Activated CD4-positive, alpha-beta T cell treated with anti-CD3 and anti-CD28 coated beads, Interleukin-2, amount 10 ng/mL, durations not matched to agents 24 days and 14 days (primary cell): ENCODE measurements around the gene MAST4. TPM values are rescaled to one million over a fixed set of nuclear protein-coding genes. Genes with fewer than 3 reads are reported as not detected.

Source experiments
- DNase-seq: peaks from one replicate; pipeline ENCODE4 v3.0.0; 2022
- H3K27ac Mint-ChIP-seq: one replicate; pipeline ENCODE4 v1.8.0; 2022; ENCODE audit warnings: mild to moderate bottlenecking, mixed read lengths
- H3K27me3 Mint-ChIP-seq: one replicate; pipeline ENCODE4 v1.8.0; 2022; ENCODE audit warnings: mixed read lengths
- H3K36me3 Mint-ChIP-seq: one replicate; pipeline ENCODE4 v1.8.0; 2022; ENCODE audit warnings: low read depth, mild to moderate bottlenecking, mixed read lengths
- H3K4me1 Mint-ChIP-seq: one replicate; pipeline ENCODE4 v1.8.0; 2021; ENCODE audit warnings: mixed read lengths
- H3K4me3 Mint-ChIP-seq: one replicate; pipeline ENCODE4 v1.8.0; 2022; ENCODE audit warnings: mild to moderate bottlenecking, moderate library complexity, mixed read lengths
- H3K9me3 Mint-ChIP-seq: one replicate; pipeline ENCODE4 v1.8.0; 2021; ENCODE audit warnings: mixed read lengths
- intact Hi-C: fragments of 100-400 bp; cut with micrococcal nuclease; formaldehyde crosslinking; loops from one replicate; pipeline ENCODE4 v1.15.1; 2023
- total RNA-seq: library from RNA; stranded (reverse); gene quantifications from 2 replicates; pipeline ENCODE4 v1.2.3, GENCODE V29; 2022

The MAST4 gene
- total RNA-seq, 1 donor from 2014 or later: 16.1 TPM

DNA sequence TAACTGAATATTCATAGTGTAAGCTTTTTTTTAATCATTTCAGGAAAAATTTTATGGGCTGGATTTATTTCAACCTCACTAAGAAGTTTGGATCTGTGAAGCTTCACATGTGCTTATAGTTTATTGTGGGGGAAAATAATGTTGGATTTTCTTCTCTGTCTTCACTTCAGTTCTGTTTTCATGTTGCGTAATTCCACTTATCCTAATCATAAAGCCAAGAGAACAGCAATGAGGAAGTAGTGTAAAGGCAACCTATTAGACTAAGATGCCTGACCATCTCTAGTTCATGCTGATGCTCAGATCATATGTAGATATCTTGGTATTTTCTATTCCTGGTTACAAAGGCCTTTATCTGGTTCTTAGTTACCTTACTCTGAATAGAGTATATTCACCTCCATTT lies 550.4 kb downstream of the MAST4 start:
- Mint-ChIP-seq H3K27ac (no peak overlapping the region), H3K4me1 (peaks cover 4% of the 10 kb centered on the region), H3K36me3 (peaks cover 73% of the 10 kb centered on the region), H3K9me3 (no peaks in the 10 kb centered on the region), H3K27me3 (no peaks in the 10 kb centered on the region), H3K4me3 (no peak overlapping the region)
- no peak for DNase-seq
- intact Hi-C loops: no loop called here

DNA sequence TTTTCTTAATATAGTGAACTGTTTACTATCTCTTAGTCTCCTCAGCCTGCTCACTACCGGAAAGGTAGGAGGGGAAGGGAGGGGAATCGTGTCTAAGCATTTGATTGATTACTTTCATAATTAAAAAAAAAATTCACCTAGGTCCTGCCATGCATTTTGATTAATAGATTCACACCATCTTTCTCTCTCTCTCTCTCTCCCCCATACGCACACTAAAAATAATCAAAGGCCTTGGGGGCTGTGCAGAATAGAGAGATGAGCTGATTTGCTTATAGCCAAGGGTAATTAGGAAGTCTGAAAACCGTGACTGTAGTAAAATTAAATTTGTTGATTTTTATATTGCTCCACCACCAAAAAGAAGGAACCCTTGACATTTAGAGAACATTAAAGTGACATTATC lies 550.8 kb downstream of the MAST4 start:
- intact Hi-C loops: no loop called here
- no peaks in the 10 kb centered on the region for H3K27me3 Mint-ChIP-seq
- H3K9me3 Mint-ChIP-seq: no peaks in the 10 kb centered on the region
- DNase-seq: no peak
- H3K27ac Mint-ChIP-seq: no peak overlapping the region
- H3K4me1 Mint-ChIP-seq: peaks cover 4% of the 10 kb centered on the region
- H3K36me3 Mint-ChIP-seq: peaks cover 72% of the 10 kb centered on the region
- H3K4me3 Mint-ChIP-seq: no peak overlapping the region

DNA sequence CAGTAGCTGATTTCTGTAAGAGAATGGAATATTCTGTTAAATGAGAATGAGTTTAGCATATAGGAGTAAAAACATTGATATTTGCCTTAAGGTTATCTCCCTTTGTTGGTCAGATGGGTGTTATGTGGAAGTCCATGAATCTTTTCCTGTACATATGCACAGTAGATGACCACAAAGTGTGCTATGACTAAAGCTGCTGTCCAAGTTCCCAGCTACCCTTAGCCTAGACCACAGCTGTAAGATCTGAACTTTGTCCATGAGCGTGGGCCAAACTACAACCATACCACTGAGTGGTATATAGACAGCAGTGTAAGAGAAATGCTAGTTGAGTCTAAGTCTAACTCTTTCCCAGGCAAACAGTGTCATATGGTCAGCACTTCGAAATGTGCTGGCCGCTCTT lies 551.6 kb downstream of the MAST4 start:
- no peak for DNase-seq
- intact Hi-C loops: no loop called here
- Mint-ChIP-seq H3K9me3 (no peaks in the 10 kb centered on the region), H3K4me1 (peaks cover 4% of the 10 kb centered on the region), H3K27ac (no peak overlapping the region), H3K27me3 (no peaks in the 10 kb centered on the region), H3K36me3 (peaks cover 66% of the 10 kb centered on the region), H3K4me3 (no peak overlapping the region)

DNA sequence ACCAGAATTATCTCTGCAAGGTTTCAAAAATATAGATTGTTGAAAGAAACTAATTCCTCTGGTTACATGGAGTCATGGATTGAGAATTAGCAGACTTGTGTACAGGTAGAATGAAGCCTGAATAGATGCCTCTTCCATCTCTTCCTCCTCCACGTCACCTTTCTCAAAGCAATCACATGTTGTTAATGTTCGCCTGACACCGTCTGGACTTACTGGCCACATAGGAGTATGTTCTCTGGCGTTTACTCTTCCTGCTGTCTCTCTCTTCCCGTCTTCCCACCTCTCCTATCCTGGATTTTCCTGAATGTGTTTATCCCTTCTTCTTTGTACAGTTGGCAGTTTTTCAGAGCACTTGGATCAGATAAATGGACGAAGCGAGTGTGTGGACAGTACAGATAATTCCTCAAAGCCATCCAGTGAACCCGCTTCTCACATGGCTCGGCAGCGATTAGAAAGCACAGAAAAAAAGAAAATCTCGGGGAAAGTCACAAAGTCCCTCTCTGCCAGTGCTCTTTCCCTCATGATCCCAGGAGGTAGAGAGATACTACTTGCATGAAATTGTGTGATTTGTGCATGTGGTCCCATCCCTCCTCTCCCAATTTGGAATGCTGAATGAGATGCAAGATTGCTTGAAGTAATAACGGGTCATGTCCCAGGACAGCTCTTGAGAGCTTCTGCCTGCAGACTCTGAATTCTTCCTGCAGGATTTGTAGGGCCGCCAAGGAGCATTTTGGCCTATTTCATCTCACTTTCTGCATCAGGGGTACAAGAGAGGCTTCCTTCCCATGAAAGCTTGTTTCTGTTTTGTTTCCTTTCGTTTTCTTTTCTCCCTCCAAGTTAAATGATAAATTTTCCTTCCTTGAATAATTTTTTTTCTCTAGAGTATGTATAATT lies 553.1 kb downstream of the MAST4 start:
- Mint-ChIP-seq H3K4me1 (peaks cover 9% of the 10 kb centered on the region), H3K9me3 (no peaks in the 10 kb centered on the region), H3K36me3 (peaks cover 63% of the 10 kb centered on the region), H3K27ac (no peak overlapping the region), H3K4me3 (no peak overlapping the region), H3K27me3 (no peaks in the 10 kb centered on the region)
- DNase-seq: no peak
- intact Hi-C loops: no loop called here

DNA sequence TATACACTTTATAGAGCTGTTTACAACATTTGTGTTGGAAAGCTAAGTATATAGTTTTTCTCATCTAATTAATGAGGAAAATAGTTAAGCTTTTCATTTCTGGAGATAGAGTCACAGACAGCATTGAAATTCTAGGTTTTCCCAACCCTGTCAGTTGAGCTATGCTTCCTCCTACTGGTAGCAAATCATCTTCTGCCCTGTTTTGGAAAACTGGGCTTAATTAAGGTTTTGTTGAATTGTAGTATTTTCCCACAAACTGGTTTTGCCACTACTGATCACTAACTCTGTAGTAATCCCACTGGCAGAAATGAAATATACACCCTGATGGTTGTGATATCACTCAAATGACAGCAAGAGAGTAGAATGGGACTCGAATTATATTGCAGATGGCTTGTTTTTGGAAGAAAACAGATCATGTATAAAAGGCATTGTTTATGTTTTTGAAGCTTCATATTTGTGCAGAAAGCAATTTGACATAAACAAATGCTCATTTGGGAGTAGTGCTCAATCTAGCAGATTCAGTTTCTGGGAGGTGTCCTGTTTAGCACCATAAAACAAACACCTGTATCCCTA lies 553.8 kb downstream of the MAST4 start:
- H3K9me3 Mint-ChIP-seq: no peaks in the 10 kb centered on the region
- intact Hi-C loops: loop anchor here (1.0 kb wide), 1 partner anchor 162 kb away; no protein-coding TSS in a partner anchor
- no peaks in the 10 kb centered on the region for H3K27me3 Mint-ChIP-seq
- H3K27ac Mint-ChIP-seq: no peak overlapping the region
- peaks cover 62% of the 10 kb centered on the region for H3K36me3 Mint-ChIP-seq
- peaks cover 9% of the 10 kb centered on the region for H3K4me1 Mint-ChIP-seq
- H3K4me3 Mint-ChIP-seq: no peak overlapping the region
- DNase-seq: no peak

DNA sequence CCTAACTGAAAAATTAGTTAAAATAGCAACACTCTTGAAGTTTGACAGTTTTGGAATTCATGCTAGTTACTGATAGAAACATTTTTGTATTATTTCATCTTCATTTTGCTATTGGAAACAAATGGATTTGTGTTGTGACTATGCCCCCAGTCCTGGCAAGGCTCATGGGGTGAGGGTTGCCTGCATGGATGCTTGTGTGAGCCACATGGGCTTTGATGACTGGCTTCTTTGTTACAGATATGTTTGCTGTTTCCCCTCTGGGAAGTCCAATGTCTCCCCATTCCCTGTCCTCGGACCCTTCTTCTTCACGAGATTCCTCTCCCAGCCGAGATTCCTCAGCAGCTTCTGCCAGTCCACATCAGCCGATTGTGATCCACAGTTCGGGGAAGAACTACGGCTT lies 556.2 kb downstream of the MAST4 start:
- Mint-ChIP-seq H3K27ac (no peak overlapping the region), H3K4me3 (no peak overlapping the region), H3K4me1 (peaks cover 18% of the 10 kb centered on the region), H3K36me3 (peaks cover 48% of the 10 kb centered on the region), H3K27me3 (no peaks in the 10 kb centered on the region), H3K9me3 (no peaks in the 10 kb centered on the region)
- intact Hi-C loops: no loop called here
- DNase-seq: no peak

DNA sequence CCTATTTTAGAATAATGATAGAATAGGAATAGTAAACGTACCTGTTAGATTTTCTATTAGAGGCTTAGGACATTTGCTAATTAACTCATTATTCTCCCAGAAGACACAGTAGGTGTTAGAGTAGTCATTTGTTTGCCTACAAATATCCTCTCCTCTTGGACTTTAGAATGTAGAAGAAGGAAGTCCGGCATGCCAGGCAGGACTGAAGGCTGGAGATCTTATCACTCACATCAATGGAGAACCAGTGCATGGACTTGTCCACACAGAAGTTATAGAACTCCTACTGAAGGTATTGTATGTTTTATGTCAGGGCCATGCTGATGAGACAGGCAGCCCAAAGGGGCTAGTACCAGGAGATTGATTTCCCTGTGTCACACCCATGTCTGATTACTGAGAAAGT lies 557.1 kb downstream of the MAST4 start:
- no peak for DNase-seq
- H3K4me3 Mint-ChIP-seq: no peak overlapping the region
- no peak overlapping the region for H3K27ac Mint-ChIP-seq
- H3K4me1 Mint-ChIP-seq: peaks cover 22% of the 10 kb centered on the region
- H3K9me3 Mint-ChIP-seq: no peaks in the 10 kb centered on the region
- intact Hi-C loops: no loop called here
- H3K36me3 Mint-ChIP-seq: peaks cover 39% of the 10 kb centered on the region
- H3K27me3 Mint-ChIP-seq: no peaks in the 10 kb centered on the region

DNA sequence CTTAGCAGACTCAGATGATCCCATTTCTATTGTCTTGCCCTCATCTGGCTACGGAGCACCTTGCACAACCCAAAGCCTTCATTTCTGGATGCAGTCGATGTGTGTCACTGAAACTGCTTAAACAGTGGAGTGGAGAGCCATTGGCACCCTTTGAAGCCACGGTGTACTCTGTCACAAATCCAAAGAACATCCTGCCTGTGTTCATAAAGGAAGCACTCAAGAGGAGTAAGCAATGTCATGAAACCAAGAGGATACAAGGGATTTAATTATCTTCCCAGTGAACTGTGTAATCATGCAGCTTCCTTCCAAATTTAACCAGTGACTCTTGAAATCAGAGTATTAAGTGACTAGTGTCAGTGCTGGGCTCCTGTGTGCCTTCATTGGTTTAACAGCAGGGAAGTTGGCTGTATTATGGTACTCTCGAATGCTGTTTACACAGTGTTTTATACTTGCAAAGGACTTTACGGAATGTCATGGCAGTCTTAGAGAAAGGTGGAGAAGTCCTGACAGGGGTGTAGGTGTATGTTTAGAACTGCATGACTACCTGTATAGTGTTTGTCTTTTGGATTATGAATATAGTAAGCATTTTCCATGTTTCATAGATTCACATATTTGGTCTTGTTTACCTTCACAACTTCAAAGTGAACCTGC lies 558.5 kb downstream of the MAST4 start:
- intact Hi-C loops: no loop called here
- H3K36me3 Mint-ChIP-seq: peaks cover 30% of the 10 kb centered on the region

DNA sequence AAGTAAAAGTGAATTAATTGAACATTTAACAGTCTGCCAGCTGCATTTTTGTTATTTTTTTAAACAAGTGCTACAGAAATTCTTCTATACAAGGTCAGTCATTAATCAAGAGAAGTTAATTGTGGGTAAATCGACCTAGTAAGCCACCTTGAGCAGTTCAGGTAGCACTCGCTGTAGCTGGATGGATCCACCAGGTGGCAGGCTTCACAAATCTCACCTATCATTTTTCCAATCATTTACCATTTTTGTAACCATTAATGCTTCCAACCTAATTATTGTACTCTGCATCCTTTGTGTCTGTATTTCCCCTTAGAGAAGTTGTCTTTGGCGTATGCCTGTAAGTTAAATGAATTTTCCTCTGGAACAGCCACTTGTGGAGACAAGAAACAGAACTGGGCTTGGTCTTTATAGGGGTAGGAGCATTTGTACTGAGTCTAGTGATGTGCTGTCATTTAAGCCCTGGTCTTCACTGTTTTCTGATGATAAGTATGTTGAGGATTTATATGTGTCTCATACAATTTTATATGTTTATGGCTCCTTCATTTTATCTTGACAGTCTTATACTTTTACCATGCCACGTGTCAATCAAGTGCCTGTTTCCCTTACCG lies 560.9 kb downstream of the MAST4 start:
- H3K4me1 Mint-ChIP-seq: peaks cover 47% of the 10 kb centered on the region
- peak; percentile 84 for DNase-seq
- peaks cover 19% of the 10 kb centered on the region for H3K36me3 Mint-ChIP-seq
- H3K9me3 Mint-ChIP-seq: no peaks in the 10 kb centered on the region
- intact Hi-C loops: loop anchor here (1.0 kb wide), 2 partner anchors 9 to 52 kb away; no protein-coding TSS in a partner anchor
- no peak overlapping the region for H3K4me3 Mint-ChIP-seq
- no peaks in the 10 kb centered on the region for H3K27me3 Mint-ChIP-seq
- H3K27ac Mint-ChIP-seq: peak overlapping the region; percentile 35

More for the DNA sequence above, 558.5 kb downstream of the MAST4 start:
- no peak for DNase-seq
- Mint-ChIP-seq H3K9me3 (no peaks in the 10 kb centered on the region), H3K4me1 (peaks cover 27% of the 10 kb centered on the region), H3K27ac (no peak overlapping the region), H3K4me3 (no peak overlapping the region), H3K27me3 (no peaks in the 10 kb centered on the region)

DNA sequence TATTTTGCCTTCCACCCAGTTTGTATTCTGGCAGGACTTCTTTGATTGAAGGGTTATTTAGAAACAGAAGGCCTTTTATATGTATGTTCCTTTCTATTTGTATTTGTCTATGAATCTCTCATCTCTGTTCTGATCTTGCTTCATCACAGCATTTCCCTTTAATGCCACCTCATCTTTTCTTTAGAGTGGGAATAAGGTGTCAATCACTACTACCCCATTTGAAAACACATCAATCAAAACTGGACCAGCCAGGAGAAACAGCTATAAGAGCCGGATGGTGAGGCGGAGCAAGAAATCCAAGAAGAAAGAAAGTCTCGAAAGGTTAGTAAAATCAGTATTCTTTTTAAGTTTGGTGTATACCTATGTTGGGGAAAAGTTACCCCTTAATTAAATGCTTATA lies 564.1 kb downstream of the MAST4 start:
- DNase-seq: no peak
- Mint-ChIP-seq H3K27ac (peak overlapping the region; percentile 66), H3K27me3 (no peaks in the 10 kb centered on the region), H3K36me3 (peaks cover 35% of the 10 kb centered on the region), H3K4me3 (peak overlapping the region; percentile 49), H3K9me3 (no peaks in the 10 kb centered on the region), H3K4me1 (peaks cover 65% of the 10 kb centered on the region)
- intact Hi-C loops: loop anchor here (10.0 kb wide), 1 partner anchor 605 kb away; no protein-coding TSS in a partner anchor

DNA sequence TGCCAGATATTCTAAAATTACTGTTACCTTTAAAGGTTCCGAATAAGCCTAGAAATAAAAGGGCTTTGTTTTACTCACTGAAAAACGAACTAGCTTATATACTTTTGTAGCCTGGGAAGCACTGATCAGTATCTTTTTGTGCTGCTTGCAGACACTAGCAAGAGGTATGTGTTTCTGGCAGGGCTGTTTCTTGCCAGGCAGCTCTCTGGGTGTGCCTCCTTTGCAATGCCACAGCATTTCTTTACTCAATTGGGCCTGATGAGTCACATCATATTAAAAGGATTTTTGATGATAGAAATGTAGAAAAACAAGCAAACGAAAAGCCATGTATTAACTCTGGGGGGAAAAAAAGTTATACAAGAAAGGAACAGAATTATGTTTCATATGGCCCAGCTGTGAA lies 564.8 kb downstream of the MAST4 start:
- H3K36me3 Mint-ChIP-seq: peaks cover 37% of the 10 kb centered on the region
- intact Hi-C loops: loop anchor here (10.0 kb wide), 1 partner anchor 606 kb away; no protein-coding TSS in a partner anchor
- peak overlapping the region; percentile 89 for H3K4me3 Mint-ChIP-seq
- no peaks in the 10 kb centered on the region for H3K27me3 Mint-ChIP-seq
- H3K4me1 Mint-ChIP-seq: peaks cover 70% of the 10 kb centered on the region
- H3K9me3 Mint-ChIP-seq: no peaks in the 10 kb centered on the region
- DNase-seq: peak; percentile 81
- H3K27ac Mint-ChIP-seq: peak overlapping the region; percentile 88

DNA sequence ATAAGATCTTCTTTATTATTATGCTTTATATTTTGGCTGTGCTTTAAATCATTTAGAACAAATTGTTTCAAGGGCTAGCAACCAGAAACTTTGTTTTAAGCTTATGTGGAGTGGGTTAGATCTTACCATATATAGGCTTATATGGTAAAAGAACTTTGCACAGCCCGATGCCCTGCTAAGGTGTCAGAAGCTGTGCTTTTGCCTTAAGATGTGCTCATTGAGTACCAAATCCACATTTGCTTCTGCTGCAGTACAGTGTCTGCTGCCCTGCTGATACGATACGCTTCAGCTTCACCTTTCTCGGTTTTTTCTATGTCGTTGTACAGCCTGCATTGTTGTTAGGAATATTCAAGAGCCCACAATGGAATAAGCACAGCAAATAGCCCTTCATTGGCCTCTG lies 565.6 kb downstream of the MAST4 start:
- H3K36me3 Mint-ChIP-seq: peaks cover 37% of the 10 kb centered on the region
- H3K27me3 Mint-ChIP-seq: no peaks in the 10 kb centered on the region
- peaks cover 69% of the 10 kb centered on the region for H3K4me1 Mint-ChIP-seq
- H3K27ac Mint-ChIP-seq: peak overlapping the region; percentile 88
- peak overlapping the region; percentile 89 for H3K4me3 Mint-ChIP-seq
- intact Hi-C loops: loop anchor here (10.0 kb wide), 1 partner anchor 607 kb away; no protein-coding TSS in a partner anchor
- H3K9me3 Mint-ChIP-seq: no peaks in the 10 kb centered on the region
- peak; percentile 68 for DNase-seq

DNA sequence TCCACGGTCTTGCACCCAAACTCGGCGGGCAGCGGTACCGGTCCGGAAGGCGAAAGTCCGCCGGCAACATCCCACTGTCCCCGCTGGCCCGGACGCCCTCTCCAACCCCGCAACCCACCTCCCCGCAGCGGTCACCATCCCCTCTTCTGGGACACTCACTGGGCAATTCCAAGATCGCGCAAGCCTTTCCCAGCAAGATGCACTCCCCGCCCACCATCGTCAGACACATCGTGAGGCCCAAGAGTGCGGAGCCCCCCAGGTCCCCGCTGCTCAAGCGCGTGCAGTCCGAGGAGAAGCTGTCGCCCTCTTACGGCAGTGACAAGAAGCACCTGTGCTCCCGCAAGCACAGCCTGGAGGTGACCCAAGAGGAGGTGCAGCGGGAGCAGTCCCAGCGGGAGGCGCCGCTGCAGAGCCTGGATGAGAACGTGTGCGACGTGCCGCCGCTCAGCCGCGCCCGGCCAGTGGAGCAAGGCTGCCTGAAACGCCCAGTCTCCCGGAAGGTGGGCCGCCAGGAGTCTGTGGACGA lies 567.1 kb downstream of the MAST4 start:
- H3K36me3 Mint-ChIP-seq: peaks cover 41% of the 10 kb centered on the region
- no peaks in the 10 kb centered on the region for H3K27me3 Mint-ChIP-seq
- peak overlapping the region; percentile 88 for H3K27ac Mint-ChIP-seq
- no peak for DNase-seq
- H3K4me1 Mint-ChIP-seq: peaks cover 73% of the 10 kb centered on the region
- no peaks in the 10 kb centered on the region for H3K9me3 Mint-ChIP-seq
- H3K4me3 Mint-ChIP-seq: peak overlapping the region; percentile 89
- intact Hi-C loops: loop anchor here (10.0 kb wide), 1 partner anchor 608 kb away; no protein-coding TSS in a partner anchor
